OCI-LY3 (cell line): ENCODE results near the gene TANC1.

Source experiments
- CTCF ChIP-seq: fragments of 200-600, 300-600 bp; sonication (generic); IDR thresholded peaks from 2 replicates; pipeline ENCODE4 v1.5.1; 2014; ENCODE audit warnings: antibody characterized with exemption, low read length, low read depth
- EZH2phosphoT487 ChIP-seq: fragments of 200-600 bp; shearing (Covaris generic); IDR thresholded peaks from 2 replicates; pipeline ENCODE4 v1.6.1; 2018; ENCODE audit warnings: antibody characterized with exemption, mixed run types, low read depth

- TF ChIP-seq EZH2phosphoT487 (no peak), CTCF (no peak)
Observed at GRCh38 chr2:159217676-159218075, 249.2 kb downstream of the TANC1 start.
